SU-DHL-6 (cell line): ENCODE results near the gene ARVCF.

Source experiments
- H2AFZ ChIP-seq: fragments of 200-600 bp; sonication (generic); 2 replicates; pipeline ENCODE4 v1.6.1; 2014; ENCODE audit warnings: low read depth, mild to moderate bottlenecking, moderate library complexity, mixed read lengths, antibody characterized with exemption, low read length; ENCODE audit not compliant: severe bottlenecking
- H3F3A ChIP-seq: fragments of 200-600 bp; shearing (Covaris generic); 2 replicates; pipeline ENCODE4 v1.6.0; 2016; ENCODE audit warnings: antibody characterized with exemption, mild to moderate bottlenecking; ENCODE audit not compliant: insufficient read depth
- H3K27ac ChIP-seq: fragments of 200-600 bp; sonication (generic); 2 replicates; pipeline ENCODE4 v1.5.1; 2016; ENCODE audit warnings: low read depth, mild to moderate bottlenecking, low read length, moderate library complexity, mixed read lengths
- H3K27me3 ChIP-seq: fragments of 200-600 bp; sonication (generic), shearing (Covaris generic); 2 replicates; pipeline ENCODE4 v1.6.0; 2014; ENCODE audit warnings: mild to moderate bottlenecking, low read length
- H3K36me3 ChIP-seq: fragments of 200-600 bp; sonication (generic); 2 replicates; pipeline ENCODE4 v1.6.1; 2014; ENCODE audit warnings: mild to moderate bottlenecking, low read length, mixed read lengths
- H3K4me2 ChIP-seq: fragments of 300-600, 200-600 bp; shearing (Covaris generic), sonication (generic); 2 replicates; pipeline ENCODE4 v1.6.0; 2014; ENCODE audit warnings: low read length, low read depth, mild to moderate bottlenecking; ENCODE audit not compliant: poor library complexity, severe bottlenecking
- H3K4me3 ChIP-seq: fragments of 200-600 bp; sonication (generic); 2 replicates; pipeline ENCODE4 v1.5.1; 2014; ENCODE audit warnings: antibody characterized with exemption, low read length, mild to moderate bottlenecking, mixed read lengths; ENCODE audit not compliant: insufficient read depth, poor library complexity, severe bottlenecking
- H3K79me2 ChIP-seq: fragments of 200-600 bp; sonication (generic); 2 replicates; pipeline ENCODE4 v1.6.1; 2014; ENCODE audit warnings: mild to moderate bottlenecking, low read length, moderate library complexity; ENCODE audit not compliant: insufficient read depth
- H3K9ac ChIP-seq: fragments of 200-600 bp; sonication (generic); 2 replicates; pipeline ENCODE4 v1.7.0; 2014; ENCODE audit warnings: mild to moderate bottlenecking, low read length
- H3K9me2 ChIP-seq: fragments of 200-600 bp; sonication (generic); replicated peaks from 2 replicates; pipeline ENCODE4 v1.6.1; 2014; ENCODE audit warnings: low read length; ENCODE audit not compliant: insufficient read depth
- H3K9me3 ChIP-seq: fragments of 200-600 bp; sonication (generic); 2 replicates; pipeline ENCODE4 v1.6.1; 2014; ENCODE audit warnings: low read length, mixed read lengths; ENCODE audit not compliant: insufficient read depth
- H4K20me1 ChIP-seq: fragments of 200-600 bp; sonication (generic); 2 replicates; pipeline ENCODE4 v1.6.1; 2014; ENCODE audit warnings: low read depth, mild to moderate bottlenecking, antibody characterized with exemption, low read length, moderate library complexity, mixed read lengths
- EZH2phosphoT487 ChIP-seq: fragments of 200-600 bp; sonication (generic), shearing (Covaris generic); conservative IDR thresholded peaks from 2 replicates; pipeline ENCODE4 v1.6.1; 2018; ENCODE audit warnings: mild to moderate bottlenecking, antibody characterized with exemption, low read length, moderate library complexity, mixed read lengths
- TF ChIP-seq, protein P1 (sequence below): fragments of 200-600 bp; sonication (generic); IDR thresholded peaks from one replicate; pipeline ENCODE4 v1.5.1; 2017; ENCODE audit warnings: antibody characterized with exemption, mild to moderate bottlenecking, low read length, moderate library complexity; ENCODE audit not compliant: insufficient read depth, poor library complexity, severe bottlenecking

ARVCF gene

GRCh38 chr22:19983741-19984140 is 32.9 kb downstream of the ARVCF start:
- Histone ChIP-seq H3K4me3 (no peak overlapping the region), H3K27me3 (no peaks in the 10 kb centered on the region), H3K9ac (no peak overlapping the region), H3K9me3 (no peaks in the 10 kb centered on the region), H4K20me1 (no peaks in the 10 kb centered on the region), H3K9me2 (no peaks in the 10 kb centered on the region), H3F3A (no peaks in the 10 kb centered on the region), H3K79me2 (no peaks in the 10 kb centered on the region), H3K27ac (no peak overlapping the region), H3K4me2 (no peak overlapping the region), H2AFZ (no peak overlapping the region), H3K36me3 (no peaks in the 10 kb centered on the region)
- TF ChIP-seq EZH2phosphoT487: no peak
- TF ChIP-seq, protein P1, sequence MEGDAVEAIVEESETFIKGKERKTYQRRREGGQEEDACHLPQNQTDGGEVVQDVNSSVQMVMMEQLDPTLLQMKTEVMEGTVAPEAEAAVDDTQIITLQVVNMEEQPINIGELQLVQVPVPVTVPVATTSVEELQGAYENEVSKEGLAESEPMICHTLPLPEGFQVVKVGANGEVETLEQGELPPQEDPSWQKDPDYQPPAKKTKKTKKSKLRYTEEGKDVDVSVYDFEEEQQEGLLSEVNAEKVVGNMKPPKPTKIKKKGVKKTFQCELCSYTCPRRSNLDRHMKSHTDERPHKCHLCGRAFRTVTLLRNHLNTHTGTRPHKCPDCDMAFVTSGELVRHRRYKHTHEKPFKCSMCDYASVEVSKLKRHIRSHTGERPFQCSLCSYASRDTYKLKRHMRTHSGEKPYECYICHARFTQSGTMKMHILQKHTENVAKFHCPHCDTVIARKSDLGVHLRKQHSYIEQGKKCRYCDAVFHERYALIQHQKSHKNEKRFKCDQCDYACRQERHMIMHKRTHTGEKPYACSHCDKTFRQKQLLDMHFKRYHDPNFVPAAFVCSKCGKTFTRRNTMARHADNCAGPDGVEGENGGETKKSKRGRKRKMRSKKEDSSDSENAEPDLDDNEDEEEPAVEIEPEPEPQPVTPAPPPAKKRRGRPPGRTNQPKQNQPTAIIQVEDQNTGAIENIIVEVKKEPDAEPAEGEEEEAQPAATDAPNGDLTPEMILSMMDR: no peak

GRCh38 chr22:19982991-19983578 is 33.5 kb downstream of the ARVCF start:
- no peak overlapping the region for H3K9ac ChIP-seq
- H3K4me3 ChIP-seq: no peak overlapping the region
- H2AFZ ChIP-seq: no peak overlapping the region
- no peaks in the 10 kb centered on the region for H3F3A ChIP-seq
- no peaks in the 10 kb centered on the region for H3K27me3 ChIP-seq
- H3K36me3 ChIP-seq: no peaks in the 10 kb centered on the region
- no peaks in the 10 kb centered on the region for H4K20me1 ChIP-seq
- no peak overlapping the region for H3K27ac ChIP-seq
- TF ChIP-seq, protein P1: no peak
- no peak for TF ChIP-seq EZH2phosphoT487
- no peak overlapping the region for H3K4me2 ChIP-seq
- H3K79me2 ChIP-seq: no peaks in the 10 kb centered on the region
- H3K9me3 ChIP-seq: no peaks in the 10 kb centered on the region
- H3K9me2 ChIP-seq: no peaks in the 10 kb centered on the region

DNA sequence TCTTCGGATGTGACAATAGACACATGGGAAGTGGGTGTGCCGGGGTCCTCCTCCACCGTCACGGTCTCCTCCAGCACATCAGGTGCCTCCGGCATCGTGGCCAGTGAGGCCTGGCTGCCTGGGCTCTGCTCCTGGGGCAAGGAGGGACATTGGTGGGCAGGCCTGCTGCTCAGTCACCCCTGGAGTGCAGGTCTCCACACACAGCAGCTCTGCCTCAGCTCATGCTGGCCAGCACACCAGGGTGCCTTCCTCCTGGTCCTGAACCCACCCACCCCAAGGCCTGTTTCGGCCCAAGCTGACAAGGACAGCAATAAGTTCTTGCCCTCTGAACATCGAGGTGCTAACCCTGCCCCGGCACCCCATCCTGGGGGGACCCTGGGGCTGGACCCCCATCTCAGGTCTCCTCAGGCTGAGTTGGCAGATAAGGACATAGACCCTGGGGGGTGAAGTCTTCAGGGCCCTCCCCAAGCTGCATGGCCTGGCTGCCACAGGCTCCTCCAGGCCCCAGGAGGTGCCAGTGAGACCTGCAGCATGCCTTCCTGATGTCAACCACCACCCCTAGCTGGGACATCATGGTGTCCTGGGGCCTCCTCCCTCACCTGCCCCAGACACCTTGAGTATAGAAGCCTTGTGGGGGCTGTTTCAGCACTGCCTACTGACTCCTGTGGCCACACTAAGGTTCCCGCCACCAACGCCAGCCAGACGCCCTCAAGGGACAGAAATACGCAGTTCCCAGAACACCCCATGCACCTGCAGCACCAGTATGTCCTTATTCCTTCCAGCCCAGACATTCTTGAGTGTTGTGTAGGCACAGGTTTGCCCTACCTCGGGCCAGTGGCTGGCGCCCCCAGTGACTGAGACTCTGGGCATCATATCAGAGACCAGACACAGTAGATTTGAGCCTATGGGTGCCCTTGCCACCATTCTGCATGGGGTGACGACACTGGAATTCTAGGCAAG is 34.4 kb downstream of the ARVCF start:
- no peak overlapping the region for H3K27ac ChIP-seq
- H3K79me2 ChIP-seq: no peaks in the 10 kb centered on the region
- no peaks in the 10 kb centered on the region for H3K9me3 ChIP-seq
- no peak overlapping the region for H3K4me2 ChIP-seq
- no peak overlapping the region for H3K9ac ChIP-seq
- no peaks in the 10 kb centered on the region for H3K36me3 ChIP-seq
- no peaks in the 10 kb centered on the region for H3K27me3 ChIP-seq
- no peak overlapping the region for H2AFZ ChIP-seq
- TF ChIP-seq, protein P1: no peak
- TF ChIP-seq EZH2phosphoT487: no peak
- no peaks in the 10 kb centered on the region for H3F3A ChIP-seq
- H3K9me2 ChIP-seq: no peaks in the 10 kb centered on the region
- no peaks in the 10 kb centered on the region for H4K20me1 ChIP-seq
- H3K4me3 ChIP-seq: no peak overlapping the region
